GM18502 (cell line): Measurements from ENCODE around the gene FAM98C.

ENCODE experiments used
- ATAC-seq: cut with Tn5 transposase; IDR thresholded peaks from one replicate; pipeline ENCODE4 v1.9.1; 2021; ENCODE audit warnings: mild to moderate bottlenecking; ENCODE audit not compliant: unreplicated experiment, poor library complexity

FAM98C gene

GRCh38 chr19:38376576-38376975 lies 26.3 kb upstream of the FAM98C start:
- ATAC-seq = no peak

- no peak for ATAC-seq
Observed at GRCh38 chr19:38377052-38377451, 25.8 kb upstream of the FAM98C start.

- no peak for ATAC-seq
Observed at GRCh38 chr19:38378866-38379265, 24.0 kb upstream of the FAM98C start.

DNA sequence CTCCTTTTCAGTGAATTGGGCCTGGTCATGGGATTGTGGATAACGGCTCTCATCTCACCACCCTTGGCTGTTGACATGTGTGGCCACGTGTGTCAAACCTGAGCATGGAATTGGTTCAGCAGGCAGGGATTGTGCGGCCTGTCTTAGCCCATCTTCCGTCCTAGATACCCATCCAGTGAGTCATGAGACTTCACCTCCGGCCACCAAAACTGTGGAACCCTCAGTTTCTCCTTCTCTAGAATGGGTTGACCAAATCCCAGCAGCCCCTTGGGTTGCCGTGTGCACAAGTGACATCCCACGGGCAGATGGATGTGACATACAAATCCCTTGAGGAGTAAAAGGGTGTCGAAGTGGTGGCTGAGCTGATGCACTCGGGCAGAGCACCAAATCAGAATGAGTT lies 21.8 kb upstream of the FAM98C start:
- ATAC-seq = no peak

- no peak for ATAC-seq
Observed at GRCh38 chr19:38383184-38383583, 19.7 kb upstream of the FAM98C start.

DNA sequence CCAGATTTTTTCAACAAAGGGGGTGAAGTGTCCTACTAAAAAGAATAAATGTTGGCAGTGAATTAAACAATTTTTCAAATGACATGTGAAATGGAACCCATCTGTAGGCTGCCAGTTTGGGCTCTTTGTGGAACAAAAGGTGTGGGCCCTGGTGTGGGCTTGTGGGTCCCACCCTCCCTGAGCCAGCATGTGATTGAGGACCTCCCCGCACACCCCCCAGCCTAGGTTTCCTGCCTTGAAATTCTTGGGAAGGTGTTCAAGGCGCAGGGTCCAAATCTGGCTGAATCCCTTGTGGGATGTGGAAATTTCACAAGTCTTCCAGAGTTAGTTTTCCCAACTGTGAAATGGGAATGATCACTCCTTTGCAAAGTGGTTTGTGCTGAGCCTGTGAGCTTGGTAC lies 19.1 kb upstream of the FAM98C start:
- no peak for ATAC-seq

- ATAC-seq = no peak
Observed at GRCh38 chr19:38384209-38385027, 18.5 kb upstream of the FAM98C start.

DNA sequence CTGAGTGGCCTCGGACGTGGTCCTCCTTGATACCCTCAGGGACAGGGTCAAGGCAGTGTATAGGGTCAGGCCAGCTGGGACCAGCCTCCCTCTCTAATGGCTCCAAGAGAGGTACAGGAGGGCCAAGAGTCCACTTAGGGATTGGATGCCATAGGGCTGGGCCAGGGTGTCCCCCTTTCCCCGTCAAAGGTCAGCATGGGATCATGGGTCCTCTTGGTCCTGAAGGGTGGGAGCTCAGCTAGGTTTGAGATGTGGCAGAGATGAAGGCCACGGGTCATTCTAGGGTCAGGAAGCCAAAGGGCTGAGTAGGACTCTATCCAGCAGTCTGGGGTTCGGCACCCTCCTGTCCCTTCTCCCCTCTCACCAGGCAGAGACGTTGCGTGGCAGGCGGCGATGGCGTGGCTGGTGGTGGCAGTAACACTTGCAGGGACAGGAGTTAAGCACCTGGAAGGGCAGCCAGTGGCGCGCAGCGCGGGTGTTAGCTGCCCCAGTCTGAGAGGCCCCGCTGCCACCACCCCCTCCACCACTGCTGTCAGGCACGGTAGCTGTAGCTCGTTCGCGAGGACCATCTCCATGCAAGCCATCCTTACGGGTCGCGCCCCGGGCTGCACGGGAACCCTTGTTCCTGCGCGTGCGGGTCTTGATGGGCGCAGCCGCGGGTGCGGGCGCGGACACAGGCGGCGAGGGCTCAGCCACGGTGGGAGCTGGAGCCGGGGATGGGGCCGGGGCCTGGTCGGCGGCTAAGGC lies 17.7 kb upstream of the FAM98C start:
- no peak for ATAC-seq

DNA sequence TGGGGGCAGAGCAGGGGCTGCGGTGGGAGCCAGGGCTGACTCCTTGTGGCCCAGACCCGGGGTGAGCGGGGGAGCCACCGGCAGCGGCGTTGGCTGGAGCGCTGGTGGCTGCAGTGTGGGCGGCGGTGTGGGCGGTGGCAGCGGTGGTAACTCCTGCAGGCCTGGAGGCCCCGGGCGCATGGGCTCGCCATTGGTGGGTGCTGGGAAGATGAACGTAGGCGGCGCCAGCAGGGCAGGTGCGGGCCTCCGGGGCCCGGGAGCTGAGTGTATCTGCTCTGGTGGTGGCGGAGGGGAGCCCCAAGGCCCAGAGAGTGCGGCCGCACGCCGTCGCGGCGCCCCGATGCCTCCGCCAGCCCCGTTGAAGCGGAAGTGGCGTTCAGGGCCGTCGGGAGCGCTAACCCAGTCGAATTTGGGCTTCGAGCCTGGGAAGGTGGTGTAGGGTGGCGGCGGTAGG lies 17.1 kb upstream of the FAM98C start:
- ATAC-seq = no peak

DNA sequence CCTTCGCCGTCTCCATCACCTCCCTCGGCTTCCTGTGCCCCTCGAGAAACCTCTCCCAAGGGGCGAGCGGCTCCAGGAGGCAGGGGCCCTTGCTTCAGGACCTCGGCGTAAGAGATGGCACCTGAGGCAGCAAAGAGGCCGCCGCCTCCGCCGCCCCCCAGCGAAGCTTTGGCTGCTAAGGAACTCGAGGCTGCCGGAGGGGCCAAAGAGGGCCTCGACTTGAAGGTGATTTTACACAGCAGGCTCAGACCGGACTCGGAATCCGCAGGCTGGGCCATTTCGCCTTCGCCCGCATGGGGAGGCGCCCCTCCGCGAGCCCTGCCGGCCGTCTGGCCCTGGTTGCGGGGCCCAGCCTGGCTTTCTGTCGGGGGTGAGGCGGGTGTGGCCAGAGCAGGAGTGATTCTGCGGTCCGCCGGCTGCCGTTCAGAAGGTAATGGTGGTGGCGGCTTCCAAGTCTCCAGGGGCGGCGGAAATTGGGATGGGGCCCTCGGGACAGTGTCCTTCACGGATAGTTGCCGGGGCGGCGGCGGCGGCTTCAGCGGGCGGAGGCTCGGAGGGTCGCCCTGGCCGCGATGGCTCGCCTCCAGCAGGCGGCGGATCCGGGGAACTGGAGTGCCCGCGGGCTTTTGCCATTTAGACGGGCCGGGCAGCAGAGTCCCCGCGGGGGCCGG lies 16.5 kb upstream of the FAM98C start:
- no peak for ATAC-seq

DNA sequence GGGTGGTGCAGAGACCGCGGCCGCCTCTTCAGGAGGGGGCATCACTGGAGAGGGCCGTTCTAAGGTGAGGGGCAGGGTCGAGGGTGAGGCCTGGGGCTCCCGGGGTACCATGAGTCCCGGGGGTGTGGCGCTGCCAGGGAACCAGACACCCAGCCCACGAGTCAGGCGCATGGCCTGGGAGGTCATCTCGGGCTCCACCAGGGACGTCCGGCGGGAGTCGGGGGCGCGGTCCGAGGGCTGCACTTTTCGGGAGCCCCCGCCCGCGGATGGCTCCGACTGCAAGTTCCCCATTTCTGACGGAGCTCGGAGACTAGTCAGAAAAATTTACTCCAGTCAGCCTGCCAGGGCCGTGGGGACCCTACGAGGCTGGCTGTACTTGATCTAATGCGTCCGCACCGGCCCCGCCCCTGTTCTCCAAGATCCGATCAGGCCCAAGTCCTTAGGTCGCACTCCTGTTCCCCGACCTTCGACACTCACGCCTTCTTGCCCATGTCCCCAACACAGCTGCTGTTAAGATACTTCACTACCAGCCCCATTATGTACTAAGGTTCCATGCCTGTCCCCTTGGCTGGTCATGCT lies 15.8 kb upstream of the FAM98C start:
- no peak for ATAC-seq

DNA sequence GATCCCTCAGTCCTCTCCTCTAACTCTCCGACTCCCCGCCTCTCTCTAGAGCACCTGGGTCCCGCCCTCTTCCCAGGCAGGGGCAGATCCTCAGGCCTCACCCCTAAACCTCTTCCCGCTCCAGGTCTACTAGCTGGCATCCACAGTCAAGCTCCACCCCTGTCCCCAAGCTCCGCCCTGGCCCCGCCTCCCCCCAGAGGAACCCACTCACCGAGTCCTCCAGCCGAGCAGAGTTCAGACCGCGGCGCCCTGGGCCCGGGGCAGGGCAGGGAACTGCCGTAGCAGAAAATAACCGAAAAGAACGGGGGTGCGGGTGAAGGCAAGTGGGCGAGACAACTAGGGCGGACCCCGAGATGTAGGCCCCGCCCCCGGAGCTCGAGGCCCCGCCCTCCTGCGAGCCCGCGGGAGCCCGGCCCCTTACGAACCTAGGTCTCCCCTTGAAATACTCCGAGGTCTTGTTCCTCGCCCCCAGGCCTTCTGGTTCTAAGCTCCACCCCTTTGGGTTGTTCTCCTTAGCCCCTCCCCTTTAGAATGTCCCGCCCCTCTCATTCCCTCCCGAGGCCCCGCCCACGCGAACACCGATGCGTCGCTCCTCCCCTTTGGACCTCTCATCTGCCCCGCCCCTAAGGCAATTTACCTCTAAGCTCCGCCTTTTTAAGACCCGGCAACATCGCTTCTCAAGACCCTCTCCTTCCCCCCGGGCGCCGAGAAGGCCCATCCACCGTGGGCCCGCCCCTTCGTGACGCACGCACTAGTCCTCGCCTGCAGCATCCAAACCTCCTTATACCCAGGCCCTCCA lies 15.1 kb upstream of the FAM98C start, which contains the start of gene GGN:
Gene GGN (minus strand): TSS at position 485 of the 799 bp plus-strand sequence. CDS start 773 bp downstream, outside the sequence.
- peak; percentile 52 for ATAC-seq

DNA sequence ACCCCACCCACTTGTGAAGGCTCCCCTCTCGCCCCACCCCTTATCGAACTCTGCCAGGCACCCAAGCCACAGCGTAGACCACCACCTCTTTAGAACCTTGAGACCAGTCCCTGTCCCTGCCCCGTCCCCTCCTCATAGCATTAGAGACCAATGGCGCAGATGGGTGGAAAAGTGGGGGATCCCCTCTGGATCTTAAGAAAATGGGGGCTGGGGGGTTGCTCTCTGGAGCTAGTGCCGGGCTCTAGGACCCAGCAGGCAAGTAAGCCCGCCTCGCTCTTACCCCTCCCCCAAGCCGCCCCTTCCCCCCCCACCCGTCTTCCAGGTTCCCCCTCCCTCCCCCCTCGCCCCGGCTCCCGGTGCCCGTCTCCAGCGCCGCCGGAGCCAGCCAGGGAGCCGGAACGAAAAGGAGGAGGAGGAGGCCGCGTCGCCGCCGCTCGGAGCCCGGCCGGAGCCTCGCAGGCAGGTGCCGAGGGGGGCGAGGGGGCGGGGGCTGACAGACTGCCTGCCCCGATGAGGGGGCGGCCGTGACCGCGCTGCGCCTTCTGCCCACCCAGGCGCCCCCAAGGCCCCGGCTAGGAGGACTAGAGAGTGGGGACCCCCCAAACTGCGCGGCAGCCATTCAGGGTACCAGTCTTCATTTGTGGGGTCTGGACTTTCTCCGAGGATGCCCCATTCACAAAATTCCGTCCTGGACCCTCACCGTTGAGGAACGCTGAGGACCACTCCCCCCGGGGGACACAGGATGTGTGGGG lies 14.4 kb upstream of the FAM98C start, which contains the start of gene SPRED3:
Gene SPRED3 (plus strand): TSS at position 349 of the 752 bp plus-strand sequence. CDS start 1,606 bp downstream, outside the sequence.
- no peak for ATAC-seq

DNA sequence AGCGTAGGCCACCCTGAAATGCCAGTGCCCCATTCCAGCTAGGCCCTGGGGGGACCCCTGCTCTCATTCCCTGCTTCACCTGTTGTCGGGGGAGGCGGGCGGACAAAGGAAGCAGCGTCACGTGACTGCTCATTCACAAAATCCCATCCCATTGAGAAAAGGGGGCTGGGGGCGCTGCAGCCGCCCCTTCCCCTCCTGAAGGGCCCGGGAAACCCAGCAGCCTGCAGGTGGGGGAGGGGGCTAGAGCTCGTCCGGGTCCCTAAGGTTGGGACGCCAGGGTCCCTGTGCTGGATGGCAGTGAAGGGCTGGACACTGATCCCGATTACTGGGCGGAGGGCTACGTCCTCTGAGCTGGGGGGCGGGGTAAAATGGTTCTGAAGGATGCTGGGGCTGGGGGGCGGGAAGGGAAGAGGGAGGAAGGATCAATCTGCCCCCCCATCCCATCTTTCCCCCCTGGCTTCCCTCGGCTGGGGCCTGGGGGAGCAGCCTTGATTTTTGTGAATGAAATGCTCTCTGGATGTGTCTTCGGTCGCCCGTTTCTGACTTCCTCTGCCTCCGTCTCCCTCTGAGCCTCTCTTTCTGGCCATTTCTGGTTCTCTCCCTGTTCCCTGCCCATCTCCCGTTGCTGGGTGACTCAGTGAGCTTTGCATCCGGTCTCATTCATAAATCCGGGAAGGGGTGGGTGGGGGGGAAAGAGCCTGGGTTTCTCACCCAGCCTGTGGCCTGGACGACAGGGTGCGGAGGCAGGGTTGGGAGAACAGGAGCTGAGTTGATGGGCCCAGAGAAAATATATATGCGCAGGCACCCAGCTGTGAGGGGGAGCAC lies 13.6 kb upstream of the FAM98C start:
- no peak for ATAC-seq

GRCh38 chr19:38389957-38390924 lies 12.7 kb upstream of the FAM98C start:
- no peak for ATAC-seq

DNA sequence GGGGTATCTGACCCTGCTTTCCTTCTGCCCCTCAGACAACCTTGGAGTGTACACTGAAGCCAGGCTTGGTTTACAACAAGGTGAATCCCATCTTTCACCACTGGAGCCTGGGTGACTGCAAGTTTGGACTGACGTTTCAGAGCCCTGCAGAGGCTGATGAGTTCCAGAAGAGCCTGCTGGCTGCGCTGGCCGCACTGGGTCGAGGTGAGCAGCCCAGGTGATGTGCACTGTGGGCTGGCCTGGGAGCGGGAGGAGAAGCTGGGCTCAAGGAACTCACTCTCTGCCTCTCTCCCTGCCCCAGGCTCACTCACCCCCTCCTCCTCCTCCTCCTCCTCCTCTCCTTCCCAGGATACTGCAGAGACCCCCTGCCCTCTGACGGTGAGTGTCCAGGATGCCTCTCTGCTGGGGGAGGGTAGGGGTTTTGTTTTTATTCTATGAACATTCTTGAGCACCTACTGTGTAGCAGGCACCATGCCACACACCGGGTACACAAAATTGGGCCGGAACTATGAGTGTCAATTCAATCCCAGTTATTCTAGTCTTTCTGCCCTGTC lies 10.9 kb upstream of the FAM98C start:
- ATAC-seq = no peak
